GM10266 (cell line): ENCODE results near the gene RADIL.

ENCODE experiments used
- DNase-seq: peaks from one replicate; pipeline ENCODE4 v3.0.0; 2012; ENCODE audit errors: extremely low spot score
- TF ChIP-seq, protein P1 (sequence below): IDR thresholded peaks from 2 replicates; pipeline ENCODE4 v1.5.1; 2012; ENCODE audit warnings: mild to moderate bottlenecking, low read depth; ENCODE audit not compliant: control insufficient read depth, insufficient read depth; ENCODE audit errors: missing control alignments

RADIL gene, protein sequence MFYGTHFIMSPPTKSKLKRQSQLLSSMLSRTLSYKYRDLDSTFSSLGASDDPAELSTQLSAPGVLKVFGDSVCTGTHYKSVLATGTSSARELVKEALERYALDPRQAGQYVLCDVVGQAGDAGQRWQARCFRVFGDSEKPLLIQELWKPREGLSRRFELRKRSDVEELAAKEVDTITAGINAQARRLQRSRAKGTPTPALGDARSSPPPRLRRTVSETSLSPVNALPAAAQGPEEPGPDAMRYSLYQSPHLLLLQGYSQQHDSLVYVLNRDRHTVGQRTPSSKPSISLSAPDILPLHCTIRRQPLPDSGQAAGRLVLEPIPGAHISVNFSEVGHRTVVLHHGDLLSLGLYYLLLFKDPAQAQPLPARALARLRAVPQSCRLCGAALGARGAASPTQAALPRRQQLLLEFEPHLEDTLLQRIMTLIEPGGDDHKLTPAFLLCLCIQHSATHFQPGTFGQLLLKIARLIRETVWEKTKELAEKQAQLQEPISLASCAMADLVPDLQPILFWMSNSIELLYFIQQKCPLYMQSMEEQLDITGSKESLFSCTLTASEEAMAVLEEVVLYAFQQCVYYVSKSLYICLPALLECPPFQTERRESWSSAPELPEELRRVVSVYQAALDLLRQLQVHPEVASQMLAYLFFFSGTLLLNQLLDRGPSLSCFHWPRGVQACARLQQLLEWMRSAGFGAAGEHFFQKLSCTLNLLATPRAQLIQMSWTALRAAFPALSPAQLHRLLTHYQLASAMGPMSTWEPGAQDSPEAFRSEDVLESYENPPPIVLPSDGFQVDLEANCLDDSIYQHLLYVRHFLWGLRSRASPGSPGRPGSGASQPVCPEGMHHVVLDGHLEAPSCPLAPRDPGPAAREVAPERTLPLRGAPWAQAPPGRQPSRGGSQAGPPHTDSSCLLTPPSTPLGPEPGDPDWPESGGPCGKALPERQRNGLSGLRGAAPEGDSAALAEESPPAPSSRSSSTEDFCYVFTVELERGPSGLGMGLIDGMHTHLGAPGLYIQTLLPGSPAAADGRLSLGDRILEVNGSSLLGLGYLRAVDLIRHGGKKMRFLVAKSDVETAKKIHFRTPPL

DNA sequence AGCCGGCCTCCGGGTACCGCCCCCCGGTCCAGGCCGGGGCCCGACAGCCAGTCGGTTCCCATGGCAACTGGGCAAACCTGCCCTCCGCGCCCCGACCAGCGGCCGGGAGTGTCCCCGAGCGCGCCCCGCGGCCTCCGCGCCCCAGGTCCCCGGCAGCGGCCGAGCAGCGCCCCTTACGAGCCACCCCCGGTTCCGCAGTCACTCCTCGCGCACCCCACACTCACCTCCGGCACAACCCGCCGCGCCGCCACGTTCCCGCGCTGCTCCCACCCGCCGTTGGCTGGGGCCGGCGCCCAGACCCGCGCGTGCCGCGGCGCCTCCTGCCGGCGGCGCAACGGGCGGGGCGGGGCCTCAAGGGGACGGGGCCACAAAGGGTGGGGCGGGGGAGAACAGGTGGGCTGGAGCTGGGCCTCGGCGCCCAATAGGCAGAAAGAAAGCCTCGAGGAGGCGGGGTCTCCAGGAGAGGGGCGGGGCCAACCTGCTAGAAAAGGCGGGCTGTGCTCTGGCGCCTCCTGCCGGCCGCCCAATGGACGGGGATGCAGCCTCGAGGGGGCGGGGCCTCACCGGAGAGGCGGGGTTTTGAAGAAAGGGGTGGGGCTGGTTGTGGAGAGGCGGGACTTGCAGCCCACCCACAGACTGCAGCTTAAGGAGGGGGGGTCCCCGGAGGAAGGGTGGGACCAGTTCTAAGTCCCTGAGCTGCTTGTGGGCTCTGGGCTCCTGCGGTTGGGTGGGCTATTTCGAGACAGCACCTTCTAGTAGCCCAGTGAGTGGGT is at the start of gene RADIL:
Gene RADIL (minus strand): TSS at position 345 of the 773 bp plus-strand sequence. CDS start 5,577 bp downstream, outside the sequence.
- peak; percentile 97 for DNase-seq

DNA sequence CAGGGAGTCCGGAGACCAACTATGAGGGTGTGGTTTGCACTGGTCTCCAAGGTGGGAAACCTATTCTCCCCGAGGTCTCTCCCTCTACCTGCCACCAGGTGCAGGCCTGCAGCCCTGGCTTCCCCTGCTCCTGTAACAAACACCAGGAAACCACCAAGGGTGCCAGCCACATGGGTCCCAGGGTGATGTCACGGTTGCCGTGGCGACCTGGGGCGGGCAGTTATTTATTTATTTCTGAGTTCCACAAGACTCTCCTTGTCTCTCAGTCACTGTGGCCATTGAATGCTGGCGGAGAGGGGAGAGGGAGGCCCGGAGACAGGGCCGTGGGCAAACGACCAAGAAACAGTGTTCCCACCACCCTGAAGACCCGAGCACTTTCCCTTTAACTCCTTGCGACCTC is 48.4 kb upstream of the RADIL start:
- no peak for DNase-seq
- TF ChIP-seq, protein P1, sequence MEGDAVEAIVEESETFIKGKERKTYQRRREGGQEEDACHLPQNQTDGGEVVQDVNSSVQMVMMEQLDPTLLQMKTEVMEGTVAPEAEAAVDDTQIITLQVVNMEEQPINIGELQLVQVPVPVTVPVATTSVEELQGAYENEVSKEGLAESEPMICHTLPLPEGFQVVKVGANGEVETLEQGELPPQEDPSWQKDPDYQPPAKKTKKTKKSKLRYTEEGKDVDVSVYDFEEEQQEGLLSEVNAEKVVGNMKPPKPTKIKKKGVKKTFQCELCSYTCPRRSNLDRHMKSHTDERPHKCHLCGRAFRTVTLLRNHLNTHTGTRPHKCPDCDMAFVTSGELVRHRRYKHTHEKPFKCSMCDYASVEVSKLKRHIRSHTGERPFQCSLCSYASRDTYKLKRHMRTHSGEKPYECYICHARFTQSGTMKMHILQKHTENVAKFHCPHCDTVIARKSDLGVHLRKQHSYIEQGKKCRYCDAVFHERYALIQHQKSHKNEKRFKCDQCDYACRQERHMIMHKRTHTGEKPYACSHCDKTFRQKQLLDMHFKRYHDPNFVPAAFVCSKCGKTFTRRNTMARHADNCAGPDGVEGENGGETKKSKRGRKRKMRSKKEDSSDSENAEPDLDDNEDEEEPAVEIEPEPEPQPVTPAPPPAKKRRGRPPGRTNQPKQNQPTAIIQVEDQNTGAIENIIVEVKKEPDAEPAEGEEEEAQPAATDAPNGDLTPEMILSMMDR, result no peak

More for the DNA sequence above, at the start of gene RADIL:
- TF ChIP-seq, protein P1, result peak; percentile 51

DNA sequence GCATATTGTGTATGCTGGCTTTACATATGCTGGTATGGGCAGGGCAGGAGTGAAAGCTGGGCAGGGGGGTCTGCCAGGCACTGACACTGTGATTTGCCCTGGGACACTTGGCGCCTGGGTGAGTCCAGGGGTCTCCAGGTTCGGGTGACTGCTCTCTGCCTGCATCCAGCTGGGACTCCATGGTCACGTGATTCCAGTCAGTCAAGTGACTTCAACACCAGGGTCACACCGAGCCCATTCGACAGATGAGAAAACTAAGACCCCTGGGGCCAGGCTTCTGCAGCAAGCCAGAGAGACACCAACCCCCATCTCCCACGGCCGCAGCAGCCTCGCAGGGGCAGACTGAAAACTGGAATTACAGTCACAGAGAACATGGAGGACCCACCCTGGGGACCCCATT is 45.5 kb upstream of the RADIL start:
- TF ChIP-seq, protein P1, result no peak
- no peak for DNase-seq

DNA sequence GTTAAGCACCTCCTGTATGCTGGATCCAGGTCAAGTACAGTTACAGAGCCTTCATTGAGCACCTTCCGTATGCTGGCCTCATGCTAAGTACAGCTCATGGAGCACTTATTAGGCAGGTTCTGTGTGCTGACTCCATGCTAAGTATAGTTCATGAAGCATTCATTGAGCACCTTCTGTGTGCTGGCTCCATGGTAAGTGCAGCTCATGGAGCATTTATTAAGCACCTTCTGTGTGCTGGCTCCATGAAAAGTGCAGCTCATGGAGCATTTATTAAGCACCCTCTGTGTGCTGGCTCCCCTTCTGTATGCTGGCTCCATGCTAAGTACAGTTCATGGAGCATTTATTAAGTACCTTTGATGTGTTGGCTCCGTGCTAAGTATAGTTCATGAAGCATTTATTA is 44.9 kb upstream of the RADIL start:
- no peak for DNase-seq
- TF ChIP-seq, protein P1, result no peak

DNA sequence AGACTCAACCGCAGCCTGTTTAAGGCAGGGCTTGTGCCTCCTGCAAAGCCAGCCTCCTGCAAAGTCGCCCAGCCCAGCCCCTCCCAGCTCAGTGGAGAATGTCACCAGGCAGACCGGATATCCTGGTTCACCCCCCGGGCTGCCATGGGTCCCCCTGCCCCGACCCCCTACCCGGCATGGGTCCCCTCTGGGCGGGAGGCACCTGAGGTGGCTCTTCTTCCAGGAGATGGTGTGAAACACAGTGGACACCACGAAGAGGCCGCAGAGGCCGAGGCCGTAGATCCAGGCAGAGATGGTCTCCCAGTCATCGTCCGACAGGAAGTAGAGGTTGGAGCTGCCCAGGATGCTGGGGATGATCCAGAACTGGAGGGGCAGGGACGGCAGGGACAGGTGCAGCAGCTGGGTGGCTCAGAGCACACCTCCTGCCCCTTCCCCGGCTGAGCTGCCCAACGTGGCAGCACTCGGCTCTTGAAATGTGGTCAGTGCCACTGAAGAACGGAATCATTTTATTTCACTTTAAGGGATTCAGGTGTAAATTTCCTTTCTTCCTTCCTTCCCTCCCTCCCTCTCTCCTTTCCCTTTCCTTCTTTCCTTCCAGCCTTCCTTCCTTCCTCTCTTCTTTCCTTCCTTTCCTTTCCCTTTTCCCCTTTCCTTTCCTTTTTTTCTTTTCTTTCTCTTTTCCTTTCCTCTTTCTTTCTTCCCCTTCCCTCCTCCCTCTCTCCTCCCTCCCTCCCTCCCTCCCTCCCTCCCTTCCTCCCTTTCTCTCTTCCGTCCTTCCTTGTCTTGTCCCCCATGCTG is 36.7 kb upstream of the RADIL start:
- DNase-seq, result no peak
- TF ChIP-seq, protein P1, result no peak

DNA sequence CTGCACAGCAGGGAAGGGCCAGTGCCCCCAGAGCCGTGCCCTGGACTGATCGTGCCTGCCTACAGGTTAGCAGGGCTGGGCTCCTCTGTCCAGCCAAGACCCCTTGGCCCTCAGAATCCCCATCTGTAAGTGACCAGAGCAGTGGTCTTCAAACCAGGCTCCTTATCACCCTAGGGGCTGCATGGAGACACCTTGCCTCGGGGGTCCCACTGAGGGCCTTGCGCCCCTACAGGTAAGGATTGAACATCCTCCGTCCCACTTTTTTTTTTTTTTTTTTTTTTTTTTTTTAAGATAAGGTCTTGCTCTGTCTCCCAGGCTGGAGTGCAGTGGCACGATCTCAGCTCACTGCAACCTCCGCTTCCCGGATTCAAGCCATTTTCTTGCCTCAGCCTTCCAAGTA is 32.6 kb upstream of the RADIL start:
- TF ChIP-seq, protein P1, result no peak
- DNase-seq, result no peak
